GM23338 (cell line): ENCODE data around the gene SPDL1.

Experiments
- CTCF ChIP-seq, 2 experiments: fragments of 200-600 bp in 1 of 2; sonication (generic) in 1 of 2; conservative IDR thresholded peaks; 2 replicates each; pipeline versions ENCODE4 v1.5.1 to v1.6.1; 2016 to 2017; ENCODE audit warnings: antibody characterized with exemption in 2 of 2, low read depth in 2 of 2, mild to moderate bottlenecking in 2 of 2, moderate library complexity in 1 of 2
- EZH2 ChIP-seq: fragments of 200-600 bp; sonication (generic); IDR thresholded peaks from one replicate; pipeline ENCODE4 v1.8.0; 2017; ENCODE audit warnings: antibody characterized with exemption, mild to moderate bottlenecking, low read depth; ENCODE audit not compliant: unreplicated experiment
- EZH2phosphoT487 ChIP-seq: fragments of 200-600 bp; sonication (generic); IDR thresholded peaks from one replicate; pipeline ENCODE4 v1.8.1; 2018; ENCODE audit warnings: antibody characterized with exemption; ENCODE audit not compliant: unreplicated experiment
- JUNB ChIP-seq: IDR thresholded peaks from one replicate; pipeline ENCODE4 v1.6.1; 2016; ENCODE audit warnings: antibody characterized with exemption; ENCODE audit not compliant: unreplicated experiment
- NANOG ChIP-seq: IDR thresholded peaks from 2 replicates; pipeline ENCODE4 v1.6.1; 2016; ENCODE audit warnings: antibody characterized with exemption, borderline replicate concordance
- POLR2AphosphoS5 ChIP-seq: IDR thresholded peaks from 2 replicates; pipeline ENCODE4 v1.6.1; 2016; ENCODE audit warnings: antibody characterized with exemption, low read depth
- ZNF331 ChIP-seq: fragments of 250-450 bp; sonication (Bioruptor Pico); IDR thresholded peaks from 2 replicates; pipeline ENCODE4 v1.5.0; 2020; ENCODE audit warnings: low read depth, mild to moderate bottlenecking, moderate library complexity
- TF ChIP-seq, protein P1 (sequence below): IDR thresholded peaks from one replicate; pipeline ENCODE4 v1.6.1; 2018; ENCODE audit warnings: antibody characterized with exemption; ENCODE audit not compliant: unreplicated experiment

GRCh38 chr5:169571355-169571754 lies 12.2 kb upstream of the SPDL1 start:
- TF ChIP-seq CTCF (conservative IDR thresholded peaks at IDR 0.05; ENCODE audit: low read depth in 2 of 2) (no peak), EZH2 (no peak), JUNB (no peak), ZNF331 (CRISPR knock-in tag) (no peak), NANOG (no peak), POLR2AphosphoS5 (no peak), EZH2phosphoT487 (no peak)
- TF ChIP-seq, protein P1, sequence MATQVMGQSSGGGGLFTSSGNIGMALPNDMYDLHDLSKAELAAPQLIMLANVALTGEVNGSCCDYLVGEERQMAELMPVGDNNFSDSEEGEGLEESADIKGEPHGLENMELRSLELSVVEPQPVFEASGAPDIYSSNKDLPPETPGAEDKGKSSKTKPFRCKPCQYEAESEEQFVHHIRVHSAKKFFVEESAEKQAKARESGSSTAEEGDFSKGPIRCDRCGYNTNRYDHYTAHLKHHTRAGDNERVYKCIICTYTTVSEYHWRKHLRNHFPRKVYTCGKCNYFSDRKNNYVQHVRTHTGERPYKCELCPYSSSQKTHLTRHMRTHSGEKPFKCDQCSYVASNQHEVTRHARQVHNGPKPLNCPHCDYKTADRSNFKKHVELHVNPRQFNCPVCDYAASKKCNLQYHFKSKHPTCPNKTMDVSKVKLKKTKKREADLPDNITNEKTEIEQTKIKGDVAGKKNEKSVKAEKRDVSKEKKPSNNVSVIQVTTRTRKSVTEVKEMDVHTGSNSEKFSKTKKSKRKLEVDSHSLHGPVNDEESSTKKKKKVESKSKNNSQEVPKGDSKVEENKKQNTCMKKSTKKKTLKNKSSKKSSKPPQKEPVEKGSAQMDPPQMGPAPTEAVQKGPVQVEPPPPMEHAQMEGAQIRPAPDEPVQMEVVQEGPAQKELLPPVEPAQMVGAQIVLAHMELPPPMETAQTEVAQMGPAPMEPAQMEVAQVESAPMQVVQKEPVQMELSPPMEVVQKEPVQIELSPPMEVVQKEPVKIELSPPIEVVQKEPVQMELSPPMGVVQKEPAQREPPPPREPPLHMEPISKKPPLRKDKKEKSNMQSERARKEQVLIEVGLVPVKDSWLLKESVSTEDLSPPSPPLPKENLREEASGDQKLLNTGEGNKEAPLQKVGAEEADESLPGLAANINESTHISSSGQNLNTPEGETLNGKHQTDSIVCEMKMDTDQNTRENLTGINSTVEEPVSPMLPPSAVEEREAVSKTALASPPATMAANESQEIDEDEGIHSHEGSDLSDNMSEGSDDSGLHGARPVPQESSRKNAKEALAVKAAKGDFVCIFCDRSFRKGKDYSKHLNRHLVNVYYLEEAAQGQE: no peak
